SU-DHL-6 (cell line): ENCODE measurements around the gene GBF1.

Source experiments
- H2AFZ ChIP-seq: fragments of 200-600 bp; sonication (generic); 2 replicates; pipeline ENCODE4 v1.6.1; 2014; ENCODE audit warnings: low read depth, mild to moderate bottlenecking, moderate library complexity, mixed read lengths, antibody characterized with exemption, low read length; ENCODE audit not compliant: severe bottlenecking
- H3F3A ChIP-seq: fragments of 200-600 bp; shearing (Covaris generic); 2 replicates; pipeline ENCODE4 v1.6.0; 2016; ENCODE audit warnings: antibody characterized with exemption, mild to moderate bottlenecking; ENCODE audit not compliant: insufficient read depth
- H3K27ac ChIP-seq: fragments of 200-600 bp; sonication (generic); 2 replicates; pipeline ENCODE4 v1.5.1; 2016; ENCODE audit warnings: low read depth, mild to moderate bottlenecking, low read length, moderate library complexity, mixed read lengths
- H3K27me3 ChIP-seq: fragments of 200-600 bp; sonication (generic), shearing (Covaris generic); 2 replicates; pipeline ENCODE4 v1.6.0; 2014; ENCODE audit warnings: mild to moderate bottlenecking, low read length
- H3K36me3 ChIP-seq: fragments of 200-600 bp; sonication (generic); 2 replicates; pipeline ENCODE4 v1.6.1; 2014; ENCODE audit warnings: mild to moderate bottlenecking, low read length, mixed read lengths
- H3K4me2 ChIP-seq: fragments of 300-600, 200-600 bp; shearing (Covaris generic), sonication (generic); 2 replicates; pipeline ENCODE4 v1.6.0; 2014; ENCODE audit warnings: low read length, low read depth, mild to moderate bottlenecking; ENCODE audit not compliant: poor library complexity, severe bottlenecking
- H3K4me3 ChIP-seq: fragments of 200-600 bp; sonication (generic); 2 replicates; pipeline ENCODE4 v1.5.1; 2014; ENCODE audit warnings: antibody characterized with exemption, low read length, mild to moderate bottlenecking, mixed read lengths; ENCODE audit not compliant: insufficient read depth, poor library complexity, severe bottlenecking
- H3K79me2 ChIP-seq: fragments of 200-600 bp; sonication (generic); 2 replicates; pipeline ENCODE4 v1.6.1; 2014; ENCODE audit warnings: mild to moderate bottlenecking, low read length, moderate library complexity; ENCODE audit not compliant: insufficient read depth
- H3K9ac ChIP-seq: fragments of 200-600 bp; sonication (generic); 2 replicates; pipeline ENCODE4 v1.7.0; 2014; ENCODE audit warnings: mild to moderate bottlenecking, low read length
- H3K9me2 ChIP-seq: fragments of 200-600 bp; sonication (generic); replicated peaks from 2 replicates; pipeline ENCODE4 v1.6.1; 2014; ENCODE audit warnings: low read length; ENCODE audit not compliant: insufficient read depth
- H3K9me3 ChIP-seq: fragments of 200-600 bp; sonication (generic); 2 replicates; pipeline ENCODE4 v1.6.1; 2014; ENCODE audit warnings: low read length, mixed read lengths; ENCODE audit not compliant: insufficient read depth
- H4K20me1 ChIP-seq: fragments of 200-600 bp; sonication (generic); 2 replicates; pipeline ENCODE4 v1.6.1; 2014; ENCODE audit warnings: low read depth, mild to moderate bottlenecking, antibody characterized with exemption, low read length, moderate library complexity, mixed read lengths
- EZH2phosphoT487 ChIP-seq: fragments of 200-600 bp; sonication (generic), shearing (Covaris generic); conservative IDR thresholded peaks from 2 replicates; pipeline ENCODE4 v1.6.1; 2018; ENCODE audit warnings: mild to moderate bottlenecking, antibody characterized with exemption, low read length, moderate library complexity, mixed read lengths
- TF ChIP-seq, protein P1 (sequence below): fragments of 200-600 bp; sonication (generic); IDR thresholded peaks from one replicate; pipeline ENCODE4 v1.5.1; 2017; ENCODE audit warnings: antibody characterized with exemption, mild to moderate bottlenecking, low read length, moderate library complexity; ENCODE audit not compliant: insufficient read depth, poor library complexity, severe bottlenecking

The GBF1 gene

DNA sequence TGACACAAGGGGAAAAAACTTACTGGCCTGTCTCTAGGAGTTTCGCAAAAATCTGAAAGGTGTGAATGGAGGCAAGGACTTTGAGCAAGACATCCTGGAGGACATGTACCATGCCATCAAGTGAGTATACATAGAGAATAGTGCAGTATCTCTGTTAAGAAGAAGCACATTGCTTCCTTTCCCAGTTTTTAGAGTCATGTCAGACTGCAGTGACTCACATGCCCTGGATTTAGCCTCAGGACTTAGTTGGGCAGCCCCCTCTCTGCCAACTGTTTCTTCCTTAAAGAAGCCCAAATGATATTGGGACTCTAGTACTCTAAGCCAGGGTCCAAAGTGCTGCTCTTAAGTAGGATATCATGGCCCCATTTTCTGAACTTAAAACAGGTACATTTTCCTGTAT lies 122.1 kb downstream of the GBF1 start:
- Histone ChIP-seq H3K9me2 (no peaks in the 10 kb centered on the region), H3K27ac (no peak overlapping the region), H2AFZ (no peak overlapping the region), H3K9me3 (no peaks in the 10 kb centered on the region), H3K36me3 (peaks cover 11% of the 10 kb centered on the region), H3K9ac (no peak overlapping the region), H3K4me2 (no peak overlapping the region), H3F3A (no peaks in the 10 kb centered on the region), H3K4me3 (no peak overlapping the region), H4K20me1 (no peaks in the 10 kb centered on the region), H3K79me2 (no peaks in the 10 kb centered on the region), H3K27me3 (no peaks in the 10 kb centered on the region)
- TF ChIP-seq, protein P1, sequence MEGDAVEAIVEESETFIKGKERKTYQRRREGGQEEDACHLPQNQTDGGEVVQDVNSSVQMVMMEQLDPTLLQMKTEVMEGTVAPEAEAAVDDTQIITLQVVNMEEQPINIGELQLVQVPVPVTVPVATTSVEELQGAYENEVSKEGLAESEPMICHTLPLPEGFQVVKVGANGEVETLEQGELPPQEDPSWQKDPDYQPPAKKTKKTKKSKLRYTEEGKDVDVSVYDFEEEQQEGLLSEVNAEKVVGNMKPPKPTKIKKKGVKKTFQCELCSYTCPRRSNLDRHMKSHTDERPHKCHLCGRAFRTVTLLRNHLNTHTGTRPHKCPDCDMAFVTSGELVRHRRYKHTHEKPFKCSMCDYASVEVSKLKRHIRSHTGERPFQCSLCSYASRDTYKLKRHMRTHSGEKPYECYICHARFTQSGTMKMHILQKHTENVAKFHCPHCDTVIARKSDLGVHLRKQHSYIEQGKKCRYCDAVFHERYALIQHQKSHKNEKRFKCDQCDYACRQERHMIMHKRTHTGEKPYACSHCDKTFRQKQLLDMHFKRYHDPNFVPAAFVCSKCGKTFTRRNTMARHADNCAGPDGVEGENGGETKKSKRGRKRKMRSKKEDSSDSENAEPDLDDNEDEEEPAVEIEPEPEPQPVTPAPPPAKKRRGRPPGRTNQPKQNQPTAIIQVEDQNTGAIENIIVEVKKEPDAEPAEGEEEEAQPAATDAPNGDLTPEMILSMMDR: no peak

DNA sequence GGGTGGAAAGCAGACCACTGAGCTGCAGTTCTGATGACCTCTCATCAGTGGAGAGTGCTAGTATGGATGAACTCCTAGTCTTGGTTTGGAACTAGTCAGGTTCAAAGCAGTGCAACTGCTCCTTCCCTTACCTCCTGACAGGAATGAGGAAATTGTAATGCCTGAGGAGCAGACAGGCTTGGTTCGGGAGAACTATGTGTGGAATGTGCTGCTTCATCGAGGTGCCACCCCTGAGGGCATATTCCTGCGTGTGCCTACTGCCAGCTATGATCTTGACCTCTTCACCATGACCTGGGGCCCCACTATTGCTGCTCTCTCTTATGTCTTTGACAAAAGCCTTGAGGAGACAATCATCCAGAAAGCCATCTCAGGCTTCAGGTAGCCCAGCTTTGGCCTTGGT lies 122.7 kb downstream of the GBF1 start:
- H3K27me3 ChIP-seq: no peaks in the 10 kb centered on the region
- H3K4me3 ChIP-seq: no peak overlapping the region
- no peaks in the 10 kb centered on the region for H3F3A ChIP-seq
- no peaks in the 10 kb centered on the region for H4K20me1 ChIP-seq
- no peak overlapping the region for H3K4me2 ChIP-seq
- peaks cover 11% of the 10 kb centered on the region for H3K36me3 ChIP-seq
- H2AFZ ChIP-seq: no peak overlapping the region
- no peaks in the 10 kb centered on the region for H3K9me3 ChIP-seq
- H3K9me2 ChIP-seq: no peaks in the 10 kb centered on the region
- H3K9ac ChIP-seq: no peak overlapping the region
- H3K79me2 ChIP-seq: no peaks in the 10 kb centered on the region
- H3K27ac ChIP-seq: no peak overlapping the region
- no peak for TF ChIP-seq EZH2phosphoT487
- TF ChIP-seq, protein P1: no peak

DNA sequence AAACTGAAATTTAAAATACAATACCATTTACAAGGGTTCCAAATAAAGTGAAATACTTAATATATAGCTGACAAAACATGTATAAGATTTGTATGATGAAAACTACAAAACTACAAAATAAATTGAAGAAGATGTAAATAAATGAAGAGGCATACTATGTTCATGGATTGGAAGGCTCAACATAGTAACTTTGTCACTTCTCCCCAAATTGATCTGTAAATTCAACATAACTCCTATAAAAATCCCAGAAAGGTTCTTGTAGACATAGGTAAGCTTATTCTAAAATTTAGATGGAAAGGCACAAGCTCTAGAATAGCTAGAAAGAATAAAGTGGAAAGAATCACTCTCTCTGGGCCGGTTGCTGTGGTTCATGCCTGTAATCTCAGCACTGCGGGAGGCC lies 126.0 kb downstream of the GBF1 start:
- no peaks in the 10 kb centered on the region for H4K20me1 ChIP-seq
- no peak overlapping the region for H2AFZ ChIP-seq
- H3K4me3 ChIP-seq: no peak overlapping the region
- no peaks in the 10 kb centered on the region for H3K9me3 ChIP-seq
- H3K36me3 ChIP-seq: peaks cover 11% of the 10 kb centered on the region
- H3K9me2 ChIP-seq: no peaks in the 10 kb centered on the region
- no peak overlapping the region for H3K9ac ChIP-seq
- TF ChIP-seq, protein P1: no peak
- no peak for TF ChIP-seq EZH2phosphoT487
- H3K27me3 ChIP-seq: no peaks in the 10 kb centered on the region
- H3F3A ChIP-seq: no peaks in the 10 kb centered on the region
- H3K4me2 ChIP-seq: no peak overlapping the region
- no peak overlapping the region for H3K27ac ChIP-seq
- H3K79me2 ChIP-seq: no peaks in the 10 kb centered on the region

DNA sequence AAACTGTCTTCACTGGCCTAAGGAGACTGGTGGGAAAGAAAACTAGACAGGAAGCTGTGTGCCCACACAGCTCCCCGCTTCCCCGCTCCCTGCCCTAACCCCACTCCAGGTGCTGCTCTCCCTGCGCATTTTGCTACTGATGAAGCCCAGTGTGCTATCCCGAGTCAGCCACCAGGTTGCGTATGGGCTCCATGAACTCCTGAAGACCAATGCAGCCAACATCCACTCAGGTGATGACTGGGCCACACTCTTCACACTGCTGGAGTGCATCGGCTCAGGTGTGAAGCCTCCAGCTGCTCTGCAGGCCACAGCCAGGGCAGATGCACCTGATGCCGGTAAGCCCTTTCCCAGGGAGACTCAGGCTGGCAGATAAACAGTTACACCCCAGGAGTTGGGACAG lies 129.9 kb downstream of the GBF1 start:
- TF ChIP-seq, protein P1: no peak
- no peak for TF ChIP-seq EZH2phosphoT487
- Histone ChIP-seq H3K79me2 (no peaks in the 10 kb centered on the region), H3K9me3 (no peaks in the 10 kb centered on the region), H3K4me2 (no peak overlapping the region), H4K20me1 (no peaks in the 10 kb centered on the region), H3K9me2 (no peaks in the 10 kb centered on the region), H2AFZ (no peak overlapping the region), H3K9ac (no peak overlapping the region), H3K36me3 (peaks cover 7% of the 10 kb centered on the region; the same call in 1 of the 2 replicates), H3K27ac (no peak overlapping the region), H3K27me3 (no peaks in the 10 kb centered on the region), H3F3A (no peaks in the 10 kb centered on the region), H3K4me3 (no peak overlapping the region)
